CD8-positive, alpha-beta memory T cell (primary cell): Measurements from ENCODE around the gene RND1. TPM values are rescaled to one million over a fixed set of nuclear protein-coding genes. Genes with fewer than 3 reads are reported as not detected.
A peak's percentile ranks its signal among the peaks of the same experiment; 100 is the strongest.

Source experiments
- CTCF ChIA-PET: fragments of 350-600 bp; sonication (Branson Sonifier 250); formaldehyde crosslinking; loops from one replicate; lab custom pipeline; 2021; ENCODE audit warnings: antibody characterized with exemption; lab: Charles Lee
- POLR2A ChIA-PET: fragments of 350-600 bp; sonication (Branson Sonifier 250); formaldehyde crosslinking; loops from one replicate; lab custom pipeline; 2021; ENCODE audit warnings: antibody characterized with exemption; lab: Charles Lee
- DNase-seq, 5 donors: peaks; one replicate each; pipeline versions ENCODE4 v3.0.0 to v3.0.0-alpha.2; 2020 to 2022; ENCODE audit warnings: mixed read lengths in 1 of 5
- H3K27ac ChIP-seq: one replicate; pipeline ENCODE4 v1.7.0; 2013; ENCODE audit warnings: low read depth, mild to moderate bottlenecking, low read length, moderate library complexity
- H3K27me3 ChIP-seq: 2 replicates; pipeline ENCODE4 v1.7.0; 2013; ENCODE audit warnings: low read length, mild to moderate bottlenecking; ENCODE audit not compliant: insufficient read depth, poor library complexity, severe bottlenecking
- H3K36me3 ChIP-seq: 2 replicates; pipeline ENCODE4 v1.7.0; 2013; ENCODE audit warnings: mild to moderate bottlenecking, low read length, moderate library complexity; ENCODE audit not compliant: insufficient read depth
- H3K4me1 ChIP-seq: 2 replicates; pipeline ENCODE4 v1.7.0; 2013; ENCODE audit warnings: mild to moderate bottlenecking, low read length, moderate library complexity; ENCODE audit not compliant: insufficient read depth
- H3K4me3 ChIP-seq: 2 replicates; pipeline ENCODE4 v1.7.0; 2013; ENCODE audit warnings: mild to moderate bottlenecking, low read length
- H3K9me3 ChIP-seq: 2 replicates; pipeline ENCODE4 v1.7.0; 2013; ENCODE audit warnings: mild to moderate bottlenecking, low read length
- H3K27ac Mint-ChIP-seq, 8 donors: one replicate each; pipeline ENCODE4 v1.8.0; 2020 to 2021; ENCODE audit warnings: mixed read lengths in 8 of 8, mild to moderate bottlenecking in 6 of 8, inconsistent platforms in 3 of 8, moderate library complexity in 3 of 8
- H3K27me3 Mint-ChIP-seq, 2 donors: one replicate each; pipeline ENCODE4 v1.8.0; 2020 to 2021; ENCODE audit warnings: mixed read lengths in 2 of 2, mild to moderate bottlenecking in 1 of 2, moderate library complexity in 1 of 2
- H3K36me3 Mint-ChIP-seq, 3 donors: one replicate each; pipeline ENCODE4 v1.8.0; 2020 to 2021; ENCODE audit warnings: mixed read lengths in 3 of 3, inconsistent platforms in 1 of 3, mild to moderate bottlenecking in 1 of 3
- H3K4me1 Mint-ChIP-seq, 3 donors: one replicate each; pipeline ENCODE4 v1.8.0; 2020 to 2021; ENCODE audit warnings: mixed read lengths in 3 of 3, inconsistent platforms in 1 of 3, mild to moderate bottlenecking in 1 of 3
- H3K4me3 Mint-ChIP-seq, 7 donors: one replicate each; pipeline ENCODE4 v1.8.0; 2020 to 2021; ENCODE audit warnings: mixed read lengths in 7 of 7, mild to moderate bottlenecking in 6 of 7, moderate library complexity in 4 of 7, inconsistent platforms in 2 of 7
- H3K9me3 Mint-ChIP-seq, 5 donors: one replicate each; pipeline ENCODE4 v1.8.0; 2020 to 2022; ENCODE audit warnings: mixed read lengths in 5 of 5, mild to moderate bottlenecking in 3 of 5, moderate library complexity in 2 of 5, inconsistent platforms in 1 of 5
- polyA plus RNA-seq: library from polyadenylated mRNA; unstranded; fragments of 300-500 nt; fragmentation: Illumina TruSeq; gene quantifications from one replicate; pipeline ENCODE4 v1.2.3, GENCODE V29; 2021
- total RNA-seq, 2 experiments: library from RNA; stranded (reverse); gene quantifications; one replicate each; pipeline ENCODE4 v1.2.3, GENCODE V29; 2021

The RND1 gene
- total and polyA plus RNA-seq, 3 experiments from 2014 or later: 0.90 to 2.6 (median 2.0) TPM

DNA sequence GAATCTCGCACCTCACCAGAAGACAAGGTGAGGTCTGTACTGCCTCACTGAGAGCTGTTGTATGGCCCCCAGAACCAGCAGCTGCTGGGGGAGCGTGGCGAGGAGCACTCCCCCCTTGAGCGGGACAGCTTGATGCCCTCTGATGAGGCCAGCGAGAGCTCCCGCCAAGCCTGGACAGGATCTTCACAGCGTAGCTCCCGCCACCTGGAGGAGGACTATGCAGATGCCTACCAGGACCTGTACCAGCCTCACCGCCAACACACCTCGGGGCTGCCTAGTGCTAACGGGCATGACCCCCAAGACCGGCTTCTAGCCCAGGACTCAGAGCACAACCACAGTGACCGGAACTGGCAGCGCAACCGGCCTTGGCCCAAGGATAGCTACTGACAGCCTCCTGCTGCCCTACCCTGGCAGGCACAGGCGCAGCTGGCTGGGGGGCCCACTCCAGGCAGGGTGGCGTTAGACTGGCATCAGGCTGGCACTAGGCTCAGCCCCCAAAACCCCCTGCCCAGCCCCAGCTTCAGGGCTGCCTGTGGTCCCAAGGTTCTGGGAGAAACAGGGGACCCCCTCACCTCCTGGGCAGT, 38.1 kb downstream of the RND1 start:
- H3K4me3 Mint-ChIP-seq: no peak overlapping the region
- H3K27me3 Mint-ChIP-seq: peaks cover 0 to 1% of the 10 kb centered on the region in 2 donors
- peaks cover 0 to 47% (median 6%) of the 10 kb centered on the region in 3 donors for H3K36me3 Mint-ChIP-seq
- Histone ChIP-seq H3K36me3 (peaks cover 36% of the 10 kb centered on the region), H3K27me3 (no peaks in the 10 kb centered on the region), H3K27ac (no peak overlapping the region), H3K4me3 (no peak overlapping the region), H3K9me3 (no peaks in the 10 kb centered on the region), H3K4me1 (no peaks in the 10 kb centered on the region)
- no peak for DNase-seq
- H3K27ac Mint-ChIP-seq: no peak overlapping the region
- CTCF ChIA-PET: interaction anchor here (1.3 to 2.4 kb wide), 2 partner anchors 13 to 32 kb away, joined by 6 to 7 read pairs; no protein-coding TSS in a partner anchor
- no peaks in the 10 kb centered on the region for H3K9me3 Mint-ChIP-seq
- POLR2A ChIA-PET: interaction anchor here (1.2 kb wide), 1 partner anchor 11 kb away, joined by 4 read pairs; no protein-coding TSS in a partner anchor
- peaks cover 3 to 20% (median 7%) of the 10 kb centered on the region in 3 donors for H3K4me1 Mint-ChIP-seq

GRCh38 chr12:48827026-48827425, 38.6 kb downstream of the RND1 start:
- Histone ChIP-seq H3K27ac (no peak overlapping the region), H3K4me1 (no peaks in the 10 kb centered on the region), H3K9me3 (no peaks in the 10 kb centered on the region), H3K27me3 (no peaks in the 10 kb centered on the region), H3K36me3 (peaks cover 30% of the 10 kb centered on the region), H3K4me3 (no peak overlapping the region)
- H3K36me3 Mint-ChIP-seq: peaks cover 0 to 42% (median 6%) of the 10 kb centered on the region in 3 donors
- no peak overlapping the region for H3K4me3 Mint-ChIP-seq
- ChIA-PET CTCF (interaction anchor here (1.3 to 2.4 kb wide), 2 partner anchors 12 to 31 kb away, joined by 6 to 7 read pairs; no protein-coding TSS in a partner anchor), POLR2A (no interaction called here)
- peaks cover 3 to 20% (median 7%) of the 10 kb centered on the region in 3 donors for H3K4me1 Mint-ChIP-seq
- H3K27ac Mint-ChIP-seq: peak overlapping the region in 1 of 8 donors; percentile 38
- peaks cover 0 to 1% of the 10 kb centered on the region in 2 donors for H3K27me3 Mint-ChIP-seq
- no peaks in the 10 kb centered on the region for H3K9me3 Mint-ChIP-seq
- DNase-seq: no peak

DNA sequence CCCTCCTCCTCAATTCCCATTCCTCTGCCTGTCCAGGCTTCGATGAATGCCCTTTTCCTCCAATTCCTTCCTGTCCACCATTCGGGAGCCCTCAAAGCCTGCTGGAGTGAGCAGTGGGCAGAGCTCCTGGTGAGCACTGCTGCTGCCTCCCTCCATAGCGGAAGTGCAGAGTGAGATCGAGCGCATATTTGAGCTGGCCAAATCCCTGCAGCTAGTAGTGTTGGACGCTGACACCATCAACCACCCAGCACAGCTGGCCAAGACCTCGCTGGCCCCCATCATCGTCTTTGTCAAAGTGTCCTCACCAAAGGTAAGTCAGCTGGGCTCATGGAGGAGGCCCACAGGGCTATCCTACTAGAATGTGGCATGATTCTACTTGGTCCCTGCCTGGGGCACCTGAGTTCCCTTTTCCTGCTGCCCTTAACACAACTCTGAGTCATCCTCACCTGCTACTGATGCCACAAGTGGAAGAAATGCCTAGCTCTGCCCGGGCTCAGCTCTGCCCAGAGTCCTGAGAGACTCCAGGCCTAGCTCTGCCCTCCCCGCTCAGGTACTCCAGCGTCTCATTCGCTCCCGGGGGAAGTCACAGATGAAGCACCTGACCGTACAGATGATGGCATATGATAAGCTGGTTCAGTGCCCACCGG, 39.3 kb downstream of the RND1 start:
- peaks cover 0 to 1% of the 10 kb centered on the region in 2 donors for H3K27me3 Mint-ChIP-seq
- no peak for DNase-seq
- POLR2A ChIA-PET: no interaction called here

DNA sequence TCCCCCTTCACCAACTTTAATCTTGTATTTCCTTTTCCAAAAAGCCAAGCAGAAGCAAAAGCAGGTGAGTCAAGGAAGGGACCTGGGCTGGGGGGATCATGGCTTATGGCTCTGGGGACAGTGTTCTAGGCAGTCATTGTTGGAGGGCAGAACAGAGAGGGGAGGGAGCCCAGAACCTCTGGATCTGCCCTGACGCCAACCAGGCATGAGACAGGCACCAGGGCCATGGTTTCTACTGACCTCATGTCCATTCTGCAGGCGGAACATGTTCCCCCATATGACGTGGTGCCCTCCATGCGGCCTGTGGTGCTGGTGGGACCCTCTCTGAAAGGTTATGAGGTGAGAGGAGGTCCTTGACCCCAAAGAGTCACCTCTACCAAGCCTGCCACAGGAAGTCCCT, 40.8 kb downstream of the RND1 start:
- ChIA-PET CTCF (interaction anchor here (0.8 to 2.6 kb wide), 4 partner anchors 9 to 28 kb away, joined by 3 to 15 read pairs (median 3); no protein-coding TSS in a partner anchor), POLR2A (no interaction called here)
- Mint-ChIP-seq H3K9me3 (no peaks in the 10 kb centered on the region), H3K4me3 (no peak overlapping the region), H3K27me3 (peaks cover 0 to 1% of the 10 kb centered on the region in 2 donors), H3K4me1 (peaks cover 3 to 20% (median 7%) of the 10 kb centered on the region in 3 donors), H3K36me3 (peaks cover 0 to 20% (median 3%) of the 10 kb centered on the region in 3 donors), H3K27ac (peak overlapping the region in 3 of 8 donors; percentile 18 to 79 (median 70))
- DNase-seq: no peak
- peaks cover 9% of the 10 kb centered on the region for H3K36me3 ChIP-seq
- no peaks in the 10 kb centered on the region for H3K27me3 ChIP-seq
- H3K9me3 ChIP-seq: no peaks in the 10 kb centered on the region
- no peaks in the 10 kb centered on the region for H3K4me1 ChIP-seq
- H3K4me3 ChIP-seq: no peak overlapping the region
- no peak overlapping the region for H3K27ac ChIP-seq

More for the DNA sequence above, 39.3 kb downstream of the RND1 start:
- peak overlapping the region in 1 of 8 donors; percentile 8 for H3K27ac Mint-ChIP-seq
- no peak overlapping the region for H3K27ac ChIP-seq
- no peaks in the 10 kb centered on the region for H3K9me3 Mint-ChIP-seq
- no peak overlapping the region for H3K4me3 Mint-ChIP-seq
- no peaks in the 10 kb centered on the region for H3K27me3 ChIP-seq
- H3K4me1 Mint-ChIP-seq: peaks cover 3 to 20% (median 7%) of the 10 kb centered on the region in 3 donors
- no peaks in the 10 kb centered on the region for H3K9me3 ChIP-seq
- H3K4me1 ChIP-seq: no peaks in the 10 kb centered on the region
- H3K4me3 ChIP-seq: no peak overlapping the region
- CTCF ChIA-PET: interaction anchor here (2.4 kb wide), 1 partner anchor 30 kb away, joined by 6 read pairs; no protein-coding TSS in a partner anchor
- peaks cover 0 to 35% (median 5%) of the 10 kb centered on the region in 3 donors for H3K36me3 Mint-ChIP-seq
- peaks cover 23% of the 10 kb centered on the region for H3K36me3 ChIP-seq

DNA sequence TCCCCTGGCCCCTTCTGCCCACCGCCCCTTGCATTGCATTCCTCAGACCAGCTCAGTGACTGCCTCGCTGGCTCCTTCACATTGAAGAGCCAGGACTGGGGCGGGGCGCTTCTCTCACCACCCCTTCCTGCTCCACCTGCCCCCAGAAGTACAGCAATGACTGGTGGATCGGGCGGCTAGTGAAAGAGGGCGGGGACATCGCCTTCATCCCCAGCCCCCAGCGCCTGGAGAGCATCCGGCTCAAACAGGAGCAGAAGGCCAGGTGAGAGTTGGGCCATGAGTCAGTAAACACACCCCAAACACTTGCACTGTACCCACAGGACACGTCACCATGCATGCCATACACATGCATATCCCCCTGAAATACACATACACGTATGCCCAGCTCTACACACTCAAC, 41.6 kb downstream of the RND1 start:
- Histone ChIP-seq H3K4me3 (no peak overlapping the region), H3K9me3 (no peaks in the 10 kb centered on the region), H3K27ac (no peak overlapping the region), H3K27me3 (no peaks in the 10 kb centered on the region), H3K36me3 (peaks cover 2% of the 10 kb centered on the region), H3K4me1 (peaks cover 2% of the 10 kb centered on the region)
- H3K36me3 Mint-ChIP-seq: peaks cover 0 to 12% (median 0%) of the 10 kb centered on the region in 3 donors
- peaks cover 0 to 1% of the 10 kb centered on the region in 2 donors for H3K27me3 Mint-ChIP-seq
- peak overlapping the region in 1 of 7 donors; percentile 6 for H3K4me3 Mint-ChIP-seq
- DNase-seq: peak in 3 of 5 donors; percentile 10 to 65 (median 28)
- POLR2A ChIA-PET: interaction anchor here (0.5 kb wide), 1 partner anchor 26 kb away, joined by 5 read pairs; no protein-coding TSS in a partner anchor
- H3K4me1 Mint-ChIP-seq: peaks cover 3 to 23% (median 10%) of the 10 kb centered on the region in 3 donors
- CTCF ChIA-PET: interaction anchor here (1.3 to 2.6 kb wide), 3 partner anchors 8 to 156 kb away, joined by 3 to 15 read pairs (median 5); no protein-coding TSS in a partner anchor
- H3K27ac Mint-ChIP-seq: peak overlapping the region in 5 of 8 donors; percentile 47 to 71 (median 68)
- no peaks in the 10 kb centered on the region for H3K9me3 Mint-ChIP-seq

DNA sequence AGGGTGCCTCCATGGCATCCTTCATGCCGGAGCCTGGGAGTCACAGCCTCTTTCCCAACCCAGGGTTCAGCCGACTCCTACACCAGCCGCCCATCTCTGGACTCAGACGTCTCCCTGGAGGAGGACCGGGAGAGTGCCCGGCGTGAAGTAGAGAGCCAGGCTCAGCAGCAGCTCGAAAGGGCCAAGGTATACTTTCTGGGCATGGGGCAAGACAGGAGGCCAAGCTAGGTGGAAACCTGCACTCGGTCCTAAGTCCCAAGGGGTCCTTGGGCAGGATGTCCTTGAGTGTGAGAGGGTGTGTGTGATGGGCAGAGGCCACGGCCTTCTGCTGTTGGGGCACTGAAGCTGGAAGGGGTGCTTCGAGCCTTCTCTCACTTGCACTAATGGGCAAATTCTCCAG, 42.4 kb downstream of the RND1 start:
- no peaks in the 10 kb centered on the region for H3K9me3 ChIP-seq
- peak overlapping the region in 2 of 8 donors; percentile 52 to 70 for H3K27ac Mint-ChIP-seq
- peaks cover 0 to 4% (median 0%) of the 10 kb centered on the region in 3 donors for H3K36me3 Mint-ChIP-seq
- DNase-seq: no peak
- H3K27me3 Mint-ChIP-seq: peaks cover 0 to 1% of the 10 kb centered on the region in 2 donors
- H3K4me1 Mint-ChIP-seq: peaks cover 7 to 24% (median 13%) of the 10 kb centered on the region in 3 donors
- no peaks in the 10 kb centered on the region for H3K36me3 ChIP-seq
- H3K4me1 ChIP-seq: peaks cover 5% of the 10 kb centered on the region
- no peaks in the 10 kb centered on the region for H3K27me3 ChIP-seq
- no peaks in the 10 kb centered on the region for H3K9me3 Mint-ChIP-seq
- no peak overlapping the region for H3K27ac ChIP-seq
- no peak overlapping the region for H3K4me3 Mint-ChIP-seq
- ChIA-PET CTCF (interaction anchor here (1.3 to 2.6 kb wide), 4 partner anchors 7 to 157 kb away, joined by 3 to 15 read pairs (median 4); no protein-coding TSS in a partner anchor), POLR2A (interaction anchor here (0.5 kb wide), 1 partner anchor 25 kb away, joined by 5 read pairs; no protein-coding TSS in a partner anchor)
- H3K4me3 ChIP-seq: no peak overlapping the region

GRCh38 chr12:48822711-48823110, 43.0 kb downstream of the RND1 start:
- POLR2A ChIA-PET: no interaction called here

More at GRCh38 chr12:48822711-48823110, 43.0 kb downstream of the RND1 start:
- peak overlapping the region in 4 of 8 donors; percentile 27 to 56 (median 36) for H3K27ac Mint-ChIP-seq
- H3K9me3 Mint-ChIP-seq: no peaks in the 10 kb centered on the region
- H3K27me3 ChIP-seq: no peaks in the 10 kb centered on the region
- H3K4me1 Mint-ChIP-seq: peaks cover 9 to 29% (median 14%) of the 10 kb centered on the region in 3 donors
- no peaks in the 10 kb centered on the region for H3K9me3 ChIP-seq
- no peaks in the 10 kb centered on the region for H3K36me3 ChIP-seq
- peaks cover 0 to 2% (median 0%) of the 10 kb centered on the region in 3 donors for H3K36me3 Mint-ChIP-seq
- no peak overlapping the region for H3K4me3 ChIP-seq
- peaks cover 0 to 1% of the 10 kb centered on the region in 2 donors for H3K27me3 Mint-ChIP-seq
- H3K4me3 Mint-ChIP-seq: no peak overlapping the region
- peaks cover 8% of the 10 kb centered on the region for H3K4me1 ChIP-seq
- DNase-seq: no peak
- CTCF ChIA-PET: interaction anchor here (1.8 to 2.6 kb wide), 2 partner anchors 8 to 31 kb away, joined by 4 to 15 read pairs; no protein-coding TSS in a partner anchor
- no peak overlapping the region for H3K27ac ChIP-seq
